ENCODE data around the gene RNF115. TPM values are rescaled to one million over a fixed set of nuclear protein-coding genes. Genes with fewer than 3 reads are reported as not detected.

RNF115 gene
- total and polyA plus RNA-seq, 2 of the 13 experiments (the other 11 are each of a cell fraction or from before 2014, with no cell fraction given) = 6.0 to 10.1 TPM

DNA sequence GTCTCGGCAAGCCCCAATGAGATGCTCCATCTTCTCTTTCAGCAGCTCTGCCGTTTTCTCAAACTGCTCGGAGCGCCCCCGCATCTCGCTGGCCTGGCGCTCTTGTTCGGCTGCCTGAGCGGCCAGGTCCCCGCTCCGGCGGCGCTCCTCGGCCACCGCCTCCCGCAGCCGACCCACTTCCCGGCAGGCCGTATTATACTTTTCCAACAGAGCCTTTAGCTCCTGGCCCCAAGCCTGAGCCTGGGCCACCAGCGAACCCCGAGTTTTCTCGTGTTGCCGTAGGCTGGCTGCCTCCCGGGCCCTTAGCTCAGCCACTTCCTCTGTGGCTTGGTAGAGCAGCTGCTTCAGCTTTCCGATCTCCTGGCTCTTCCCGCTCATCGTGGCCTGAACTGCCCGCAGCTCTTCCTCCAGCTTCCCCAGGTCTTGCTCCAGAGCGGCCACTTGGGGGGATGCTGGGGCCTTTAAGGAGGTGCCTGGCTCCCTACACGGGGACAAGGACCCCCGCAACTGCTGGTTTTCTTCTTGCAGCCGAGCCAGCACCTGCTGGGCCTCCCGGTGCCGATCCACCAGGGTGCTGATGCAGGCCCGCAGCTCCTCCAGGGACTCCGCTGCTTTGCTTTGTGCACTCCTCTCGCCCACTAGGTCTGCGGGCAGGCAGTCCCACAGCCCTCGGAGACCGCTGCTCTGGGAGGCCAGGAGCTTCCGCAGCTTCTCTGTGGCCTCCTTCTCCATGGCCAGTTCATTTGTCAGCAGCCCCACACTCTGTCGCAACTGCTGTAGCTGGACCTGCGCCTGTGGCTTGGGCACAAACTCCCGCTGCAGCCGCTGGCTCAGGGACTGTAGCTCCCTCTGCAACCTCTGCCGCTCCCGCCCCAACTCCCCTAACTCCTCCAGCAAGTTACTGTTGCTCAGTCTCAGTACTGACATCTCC, 48.4 kb upstream of the RNF115 start:
- WGBS (ENCODE audit: low lambda C conversion rate) = 57% methylated on average over 38 of the region's 47 CpGs
- in situ Hi-C loops (cut with HindIII; ENCODE audit: extremely low pct_ligation_motif_present, low pct_unique_long_range_greater_than_20kb) (no loop called here), intact Hi-C loops (cut with micrococcal nuclease; ENCODE audit: unreplicated experiment) (no loop called here)
- Histone ChIP-seq H3K4me1 (ENCODE audit: insufficient read depth, low read length) (no peaks in the 10 kb centered on the region), H3K36me3 (replicated peaks in 1 of 2; ENCODE audit: control insufficient read depth in 1 of 2, insufficient read depth in 2 of 2, low read length in 2 of 2) (no peaks in the 10 kb centered on the region), H4K20me1 (ENCODE audit: insufficient read depth, low read length) (no peaks in the 10 kb centered on the region), H3K4me2 (ENCODE audit: low read depth, low read length) (peak overlapping the region; percentile 18; the same call in 1 of the 2 replicates), H2AFZ (ENCODE audit: low read length) (no peak overlapping the region), H3K4me3 (replicated peaks in 1 of 3; ENCODE audit: insufficient read depth in 1 of 3, low read depth in 2 of 3, low read length in 3 of 3) (peak overlapping the region in 1 of 3 experiments; percentile 18; a peak in 1 of 6 replicates), H3K79me2 (ENCODE audit: insufficient read depth, low read length) (no peaks in the 10 kb centered on the region), H3K9ac (ENCODE audit: insufficient read depth, low read depth, low read length) (no peak overlapping the region), H3K27ac (ENCODE audit: extremely low read length, insufficient read depth, low read length) (no peak overlapping the region), H3K27me3 (ENCODE audit: control insufficient read depth in 1 of 2, insufficient read depth in 2 of 2, low read length in 2 of 2) (peaks cover 6 to 59% of the 10 kb centered on the region in 2 experiments; a peak in 3 of 5 replicates), H3K9me3 (ENCODE audit: low read length) (no peaks in the 10 kb centered on the region)
- ATAC-seq = peak; percentile 80
- POLR2A ChIA-PET = interaction anchor here (1.4 kb wide), 1 partner anchor 27 kb away, joined by 5 read pairs; the partner anchor contains the start of gene NUDT17
- TF ChIP-seq, protein P1, sequence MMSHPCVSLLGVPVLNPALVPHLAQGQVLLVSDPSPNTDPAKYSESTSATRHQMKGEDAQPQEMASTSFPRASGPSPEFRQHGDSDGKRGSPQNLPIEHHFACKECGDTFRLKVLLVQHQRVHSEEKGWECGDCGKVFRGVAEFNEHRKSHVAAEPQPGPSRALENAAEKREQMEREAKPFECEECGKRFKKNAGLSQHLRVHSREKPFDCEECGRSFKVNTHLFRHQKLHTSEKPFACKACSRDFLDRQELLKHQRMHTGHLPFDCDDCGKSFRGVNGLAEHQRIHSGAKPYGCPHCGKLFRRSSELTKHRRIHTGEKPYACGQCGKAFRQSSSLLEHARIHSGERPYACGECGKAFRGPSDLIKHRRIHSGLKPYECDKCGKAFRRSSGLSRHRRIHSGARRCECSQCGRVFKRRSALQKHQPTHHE (CRISPR knock-in tag; IDR thresholded peaks at IDR 0.05; ENCODE audit: borderline replicate concordance) = no peak
- TF ChIP-seq ELF4 (CRISPR knock-in tag; IDR thresholded peaks at IDR 0.05; ENCODE audit: borderline replicate concordance) (no peak), CEBPB (IDR thresholded peaks at IDR 0.05; ENCODE audit: borderline replicate concordance, low read depth, low read length) (peak; percentile 49; the same call in 1 of the 2 replicates), EP300 (IDR thresholded peaks at IDR 0.05; ENCODE audit: low read depth in 2 of 2, low read length in 2 of 2) (no peak), EP300 (CRISPR knock-in tag; IDR thresholded peaks at IDR 0.05; ENCODE audit: borderline replicate concordance) (no peak), MZF1 (CRISPR knock-in tag; IDR thresholded peaks at IDR 0.05; ENCODE audit: borderline replicate concordance) (no peak), ZBTB38 (CRISPR knock-in tag; IDR thresholded peaks at IDR 0.05) (0 out of 2 replicates have a peak, but pooled peaks have one; percentile 35)
- TF ChIP-seq, protein P2, sequence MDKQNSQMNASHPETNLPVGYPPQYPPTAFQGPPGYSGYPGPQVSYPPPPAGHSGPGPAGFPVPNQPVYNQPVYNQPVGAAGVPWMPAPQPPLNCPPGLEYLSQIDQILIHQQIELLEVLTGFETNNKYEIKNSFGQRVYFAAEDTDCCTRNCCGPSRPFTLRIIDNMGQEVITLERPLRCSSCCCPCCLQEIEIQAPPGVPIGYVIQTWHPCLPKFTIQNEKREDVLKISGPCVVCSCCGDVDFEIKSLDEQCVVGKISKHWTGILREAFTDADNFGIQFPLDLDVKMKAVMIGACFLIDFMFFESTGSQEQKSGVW (CRISPR knock-in tag; IDR thresholded peaks at IDR 0.05; ENCODE audit: borderline replicate concordance) = no peak
- TF ChIP-seq, protein P3, sequence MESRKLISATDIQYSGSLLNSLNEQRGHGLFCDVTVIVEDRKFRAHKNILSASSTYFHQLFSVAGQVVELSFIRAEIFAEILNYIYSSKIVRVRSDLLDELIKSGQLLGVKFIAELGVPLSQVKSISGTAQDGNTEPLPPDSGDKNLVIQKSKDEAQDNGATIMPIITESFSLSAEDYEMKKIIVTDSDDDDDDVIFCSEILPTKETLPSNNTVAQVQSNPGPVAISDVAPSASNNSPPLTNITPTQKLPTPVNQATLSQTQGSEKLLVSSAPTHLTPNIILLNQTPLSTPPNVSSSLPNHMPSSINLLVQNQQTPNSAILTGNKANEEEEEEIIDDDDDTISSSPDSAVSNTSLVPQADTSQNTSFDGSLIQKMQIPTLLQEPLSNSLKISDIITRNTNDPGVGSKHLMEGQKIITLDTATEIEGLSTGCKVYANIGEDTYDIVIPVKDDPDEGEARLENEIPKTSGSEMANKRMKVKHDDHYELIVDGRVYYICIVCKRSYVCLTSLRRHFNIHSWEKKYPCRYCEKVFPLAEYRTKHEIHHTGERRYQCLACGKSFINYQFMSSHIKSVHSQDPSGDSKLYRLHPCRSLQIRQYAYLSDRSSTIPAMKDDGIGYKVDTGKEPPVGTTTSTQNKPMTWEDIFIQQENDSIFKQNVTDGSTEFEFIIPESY (CRISPR knock-in tag; IDR thresholded peaks at IDR 0.05) = peak; percentile 83
- TF ChIP-seq, protein P4, sequence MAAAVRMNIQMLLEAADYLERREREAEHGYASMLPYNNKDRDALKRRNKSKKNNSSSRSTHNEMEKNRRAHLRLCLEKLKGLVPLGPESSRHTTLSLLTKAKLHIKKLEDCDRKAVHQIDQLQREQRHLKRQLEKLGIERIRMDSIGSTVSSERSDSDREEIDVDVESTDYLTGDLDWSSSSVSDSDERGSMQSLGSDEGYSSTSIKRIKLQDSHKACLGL (CRISPR knock-in tag; IDR thresholded peaks at IDR 0.05) = 0 out of 2 replicates have a peak, but pooled peaks have one; percentile 24
- TF ChIP-seq, protein P5, sequence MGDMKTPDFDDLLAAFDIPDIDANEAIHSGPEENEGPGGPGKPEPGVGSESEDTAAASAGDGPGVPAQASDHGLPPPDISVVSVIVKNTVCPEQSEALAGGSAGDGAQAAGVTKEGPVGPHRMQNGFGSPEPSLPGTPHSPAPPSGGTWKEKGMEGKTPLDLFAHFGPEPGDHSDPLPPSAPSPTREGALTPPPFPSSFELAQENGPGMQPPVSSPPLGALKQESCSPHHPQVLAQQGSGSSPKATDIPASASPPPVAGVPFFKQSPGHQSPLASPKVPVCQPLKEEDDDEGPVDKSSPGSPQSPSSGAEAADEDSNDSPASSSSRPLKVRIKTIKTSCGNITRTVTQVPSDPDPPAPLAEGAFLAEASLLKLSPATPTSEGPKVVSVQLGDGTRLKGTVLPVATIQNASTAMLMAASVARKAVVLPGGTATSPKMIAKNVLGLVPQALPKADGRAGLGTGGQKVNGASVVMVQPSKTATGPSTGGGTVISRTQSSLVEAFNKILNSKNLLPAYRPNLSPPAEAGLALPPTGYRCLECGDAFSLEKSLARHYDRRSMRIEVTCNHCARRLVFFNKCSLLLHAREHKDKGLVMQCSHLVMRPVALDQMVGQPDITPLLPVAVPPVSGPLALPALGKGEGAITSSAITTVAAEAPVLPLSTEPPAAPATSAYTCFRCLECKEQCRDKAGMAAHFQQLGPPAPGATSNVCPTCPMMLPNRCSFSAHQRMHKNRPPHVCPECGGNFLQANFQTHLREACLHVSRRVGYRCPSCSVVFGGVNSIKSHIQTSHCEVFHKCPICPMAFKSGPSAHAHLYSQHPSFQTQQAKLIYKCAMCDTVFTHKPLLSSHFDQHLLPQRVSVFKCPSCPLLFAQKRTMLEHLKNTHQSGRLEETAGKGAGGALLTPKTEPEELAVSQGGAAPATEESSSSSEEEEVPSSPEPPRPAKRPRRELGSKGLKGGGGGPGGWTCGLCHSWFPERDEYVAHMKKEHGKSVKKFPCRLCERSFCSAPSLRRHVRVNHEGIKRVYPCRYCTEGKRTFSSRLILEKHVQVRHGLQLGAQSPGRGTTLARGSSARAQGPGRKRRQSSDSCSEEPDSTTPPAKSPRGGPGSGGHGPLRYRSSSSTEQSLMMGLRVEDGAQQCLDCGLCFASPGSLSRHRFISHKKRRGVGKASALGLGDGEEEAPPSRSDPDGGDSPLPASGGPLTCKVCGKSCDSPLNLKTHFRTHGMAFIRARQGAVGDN (CRISPR knock-in tag; IDR thresholded peaks at IDR 0.05) = peak; percentile 23; the same call in 1 of the 2 replicates
- BruUV-seq (replicated peaks) = no TSS peak
- CTCF ChIA-PET (ENCODE audit: low intra/inter-chr PET ratio, low total read pairs) = no interaction called here
- DNase-seq (ENCODE audit: low spot score) = no peak
- FAIRE-seq = no peak

Measured in HepG2 (cell line).